KOPT-K1 (cell line): Measurements from ENCODE around the gene MAPK8IP1.

Experiments
- H3K27ac ChIP-seq: fragments of 200-600 bp; sonication (generic); 2 replicates; pipeline ENCODE4 v1.5.1; 2016; ENCODE audit warnings: antibody characterized with exemption, mild to moderate bottlenecking, low read depth, low read length; ENCODE audit not compliant: poor library complexity, severe bottlenecking
- H3K36me3 ChIP-seq: fragments of 200-600 bp; sonication (generic); 2 replicates; pipeline ENCODE4 v1.5.1; 2017; ENCODE audit warnings: antibody characterized with exemption, mild to moderate bottlenecking, low read length, moderate library complexity; ENCODE audit not compliant: insufficient read depth
- H3K9me3 ChIP-seq: fragments of 200-600 bp; sonication (generic); 2 replicates; pipeline ENCODE4 v1.5.1; 2017; ENCODE audit warnings: antibody characterized with exemption, low read length, mild to moderate bottlenecking; ENCODE audit not compliant: insufficient read depth, poor library complexity, severe bottlenecking

MAPK8IP1 gene

DNA sequence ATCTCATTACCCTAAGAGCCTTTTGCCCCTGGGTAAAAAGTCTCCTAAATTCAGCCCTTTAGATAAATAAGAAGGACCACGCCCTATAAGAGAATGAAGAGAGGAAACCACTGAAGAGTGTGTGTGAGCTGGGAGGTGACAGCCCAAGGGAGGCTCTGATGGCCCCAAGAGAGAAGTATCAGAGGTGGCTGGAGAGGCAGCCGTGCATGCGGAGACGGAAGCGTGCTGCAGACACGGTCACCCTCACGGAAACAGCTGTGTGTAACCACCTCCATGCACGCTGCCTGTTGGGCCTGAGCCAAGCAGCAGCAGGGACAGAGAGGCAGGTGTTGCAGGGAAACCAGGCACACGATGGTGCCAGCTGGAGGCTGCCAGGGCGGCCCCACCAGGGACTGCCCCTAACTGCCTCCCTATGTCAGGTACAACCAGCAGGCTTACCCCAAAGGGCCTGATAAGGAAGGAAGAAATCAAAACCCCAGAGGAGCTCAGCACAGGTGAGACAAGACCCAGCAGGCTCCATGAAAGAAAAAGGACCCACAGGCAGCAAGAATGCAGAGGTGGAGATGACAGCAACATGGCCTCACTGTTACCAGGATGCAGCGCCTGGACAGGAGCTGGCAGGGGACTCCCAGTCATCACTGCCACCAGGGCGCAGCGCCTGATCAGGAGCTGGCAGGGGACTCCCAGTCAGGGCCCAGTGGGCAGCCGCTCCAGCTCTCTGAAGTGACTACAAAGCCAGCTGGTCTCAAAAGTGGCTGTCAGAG, 44.8 kb downstream of the MAPK8IP1 start:
- Histone ChIP-seq H3K36me3 (peaks cover 29% of the 10 kb centered on the region), H3K9me3 (no peaks in the 10 kb centered on the region), H3K27ac (no peak overlapping the region)

DNA sequence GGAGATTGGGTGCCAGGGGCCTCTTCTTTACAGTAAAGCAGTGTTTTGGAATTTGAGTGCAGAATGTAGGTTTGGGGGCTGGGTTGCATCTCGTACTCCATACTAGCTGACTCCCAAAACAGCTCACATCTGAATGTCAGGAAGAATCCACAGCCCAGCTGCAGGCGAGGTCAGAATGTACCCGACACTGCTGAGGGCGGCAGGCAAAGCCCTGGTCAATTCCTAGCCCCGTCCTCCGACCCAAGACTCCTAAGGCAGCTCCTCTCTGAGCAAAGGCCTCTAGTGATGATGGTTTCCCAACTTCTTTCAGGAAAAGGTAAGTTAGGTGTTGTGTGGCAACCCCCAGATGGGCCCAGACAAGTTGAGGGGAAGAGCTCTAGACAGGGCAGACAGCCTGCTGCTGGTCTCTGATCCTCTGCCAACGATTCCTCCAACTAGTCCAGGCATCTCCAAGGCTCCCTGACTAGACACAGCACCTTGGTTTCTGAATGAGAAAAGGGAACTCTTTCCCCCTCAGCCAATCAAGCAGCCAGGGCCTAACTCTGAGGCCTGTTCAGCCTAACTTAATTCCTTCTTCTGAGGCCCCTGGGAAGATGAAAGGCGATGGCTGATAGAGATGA, 45.6 kb downstream of the MAPK8IP1 start:
- Histone ChIP-seq H3K9me3 (no peaks in the 10 kb centered on the region), H3K36me3 (peaks cover 37% of the 10 kb centered on the region), H3K27ac (no peak overlapping the region)

DNA sequence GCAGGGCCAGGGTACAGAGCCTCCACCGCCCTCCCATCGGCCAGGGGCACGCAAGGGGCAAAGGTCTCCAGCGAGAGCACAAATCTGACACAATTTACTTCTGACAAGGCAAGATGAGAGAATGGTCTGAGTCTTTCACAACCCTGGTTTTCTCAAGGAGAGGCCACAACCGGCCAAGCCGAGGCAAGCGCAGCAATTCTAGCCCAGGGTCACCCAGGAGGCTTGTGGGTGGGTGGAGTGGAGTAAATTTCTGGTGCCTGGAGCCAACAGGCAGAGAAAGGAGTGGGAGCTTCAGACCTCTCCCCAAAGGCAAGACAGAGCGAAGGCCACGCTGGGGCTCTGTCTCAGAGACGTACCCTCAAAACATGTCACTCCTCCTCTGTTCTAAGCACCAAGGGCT, 46.3 kb downstream of the MAPK8IP1 start:
- Histone ChIP-seq H3K36me3 (peaks cover 44% of the 10 kb centered on the region), H3K27ac (no peak overlapping the region), H3K9me3 (no peaks in the 10 kb centered on the region)

DNA sequence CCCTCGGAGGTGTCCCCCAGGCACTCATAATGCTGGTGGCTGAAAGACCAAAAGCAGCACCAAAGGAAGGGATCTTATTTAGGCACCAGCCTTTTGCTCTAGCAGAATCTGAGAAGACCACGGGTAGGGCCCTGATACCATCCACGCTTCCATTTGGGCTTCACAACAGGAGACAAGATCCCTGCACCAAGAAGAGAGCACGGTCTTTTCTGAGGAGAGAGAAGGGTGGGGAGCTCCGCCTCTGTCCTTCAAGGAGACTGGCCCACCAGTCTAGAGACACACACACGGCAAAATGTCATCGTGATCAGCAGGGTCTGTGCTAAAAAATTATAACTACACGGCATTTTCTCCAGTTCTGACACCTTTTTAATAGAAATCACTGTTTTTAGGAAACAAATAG, 46.8 kb downstream of the MAPK8IP1 start:
- no peaks in the 10 kb centered on the region for H3K9me3 ChIP-seq
- peaks cover 48% of the 10 kb centered on the region for H3K36me3 ChIP-seq
- H3K27ac ChIP-seq = no peak overlapping the region

DNA sequence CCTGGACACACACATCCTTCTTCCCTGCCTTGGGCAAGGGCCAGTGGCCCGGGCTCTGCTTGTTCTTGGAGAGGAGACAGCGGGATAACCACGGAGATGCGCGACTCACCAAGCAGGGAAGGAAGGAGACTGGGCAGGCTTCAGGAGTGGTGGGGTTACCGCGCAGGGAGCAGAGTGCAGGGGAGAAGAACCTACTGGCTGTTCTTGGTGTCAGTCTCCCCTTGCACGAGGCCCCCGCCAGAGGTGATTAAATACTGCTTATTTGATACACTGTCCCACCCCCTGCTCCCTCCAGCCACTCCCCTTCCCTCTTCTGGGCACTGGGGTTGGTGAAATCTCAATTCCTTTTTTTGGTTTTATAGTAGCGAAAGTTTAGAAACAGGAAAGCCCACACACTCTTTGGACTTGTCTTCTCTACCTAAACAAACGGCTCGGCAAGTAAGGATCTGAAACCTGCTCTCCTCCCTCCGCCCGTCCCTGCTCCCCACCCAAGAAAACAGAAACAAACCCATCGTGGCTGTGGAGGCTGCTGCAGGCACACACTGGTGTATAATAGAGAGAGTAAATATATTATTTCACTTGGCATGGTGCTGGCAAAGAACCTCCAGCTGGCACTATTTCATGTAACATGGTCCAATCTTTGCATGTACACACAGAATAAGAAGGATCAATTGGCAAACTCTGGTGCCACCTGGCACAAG, 47.8 kb downstream of the MAPK8IP1 start:
- no peak overlapping the region for H3K27ac ChIP-seq
- H3K9me3 ChIP-seq = no peaks in the 10 kb centered on the region
- H3K36me3 ChIP-seq = peaks cover 57% of the 10 kb centered on the region

DNA sequence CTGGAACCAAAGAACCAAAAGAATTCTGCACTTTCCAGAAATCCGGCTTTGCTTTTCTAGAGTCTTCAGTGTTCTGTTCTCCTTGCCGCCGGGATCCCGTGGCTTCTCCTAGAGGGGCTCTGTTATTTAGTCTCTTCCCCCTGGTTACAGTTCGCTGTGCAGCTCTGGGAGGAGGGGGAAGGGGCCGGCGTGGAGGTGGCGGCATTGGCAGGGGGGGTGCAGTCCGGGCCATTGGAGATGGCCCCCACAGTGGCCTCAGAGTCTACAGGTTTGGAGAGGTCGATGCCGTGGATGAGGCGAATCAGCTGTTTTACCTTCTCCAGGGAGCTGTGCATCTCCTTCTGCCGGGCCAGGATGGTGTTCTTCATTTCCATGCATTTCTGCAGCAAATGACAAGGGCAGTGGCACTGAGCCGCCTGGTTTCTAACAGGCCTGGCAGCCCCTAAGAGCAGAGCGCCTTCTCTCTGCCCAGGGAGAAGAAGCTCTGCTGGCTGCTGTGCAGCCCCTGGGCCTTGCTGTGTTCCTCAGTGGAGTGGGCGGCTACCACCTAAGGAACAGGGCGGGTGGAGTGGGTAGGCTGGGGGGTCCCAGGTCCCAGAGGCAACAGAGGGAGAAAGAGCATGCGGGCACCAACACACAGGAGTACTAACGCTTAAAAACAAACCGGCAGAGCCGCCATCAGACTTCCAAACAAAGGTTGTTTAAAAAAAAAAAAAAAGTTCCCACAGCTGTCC, 48.6 kb downstream of the MAPK8IP1 start:
- peaks cover 58% of the 10 kb centered on the region for H3K36me3 ChIP-seq
- no peak overlapping the region for H3K27ac ChIP-seq
- H3K9me3 ChIP-seq = no peaks in the 10 kb centered on the region

DNA sequence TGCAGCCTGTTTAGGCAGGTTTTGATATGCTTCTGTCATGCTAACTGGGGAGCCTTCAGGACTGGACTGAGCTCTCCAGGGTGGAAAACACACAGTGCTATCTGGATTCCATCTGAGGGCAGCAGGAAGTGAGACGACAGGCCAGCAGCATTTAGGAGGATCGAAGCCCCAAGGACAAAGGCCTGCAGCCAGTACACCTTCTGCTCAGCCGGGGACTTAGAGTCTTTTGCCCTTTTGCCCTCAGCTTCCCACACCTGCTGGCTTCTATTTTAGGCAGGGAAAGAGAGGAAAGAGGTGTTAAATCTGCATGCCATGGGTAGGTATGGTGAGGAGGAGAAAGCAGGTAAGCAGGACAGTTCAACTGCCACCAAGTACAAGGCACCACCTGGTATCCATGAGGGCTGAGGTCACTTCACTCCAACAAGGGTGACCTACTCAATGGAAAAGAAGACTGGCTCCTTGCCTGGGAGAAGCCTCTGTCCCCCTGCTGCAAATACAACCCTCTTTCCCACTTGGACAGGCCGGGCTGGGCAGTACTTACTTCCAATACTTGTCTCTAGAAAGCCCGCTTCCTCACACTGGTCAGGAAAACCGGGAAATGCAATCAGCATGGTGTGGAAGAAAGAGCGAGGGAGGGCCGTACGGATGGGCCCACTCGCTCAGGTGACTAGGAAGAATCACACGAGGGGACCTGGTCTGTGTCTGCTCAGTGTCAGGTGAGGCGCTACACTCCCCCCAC, 49.3 kb downstream of the MAPK8IP1 start:
- no peak overlapping the region for H3K27ac ChIP-seq
- H3K36me3 ChIP-seq = peaks cover 58% of the 10 kb centered on the region
- H3K9me3 ChIP-seq = no peaks in the 10 kb centered on the region

DNA sequence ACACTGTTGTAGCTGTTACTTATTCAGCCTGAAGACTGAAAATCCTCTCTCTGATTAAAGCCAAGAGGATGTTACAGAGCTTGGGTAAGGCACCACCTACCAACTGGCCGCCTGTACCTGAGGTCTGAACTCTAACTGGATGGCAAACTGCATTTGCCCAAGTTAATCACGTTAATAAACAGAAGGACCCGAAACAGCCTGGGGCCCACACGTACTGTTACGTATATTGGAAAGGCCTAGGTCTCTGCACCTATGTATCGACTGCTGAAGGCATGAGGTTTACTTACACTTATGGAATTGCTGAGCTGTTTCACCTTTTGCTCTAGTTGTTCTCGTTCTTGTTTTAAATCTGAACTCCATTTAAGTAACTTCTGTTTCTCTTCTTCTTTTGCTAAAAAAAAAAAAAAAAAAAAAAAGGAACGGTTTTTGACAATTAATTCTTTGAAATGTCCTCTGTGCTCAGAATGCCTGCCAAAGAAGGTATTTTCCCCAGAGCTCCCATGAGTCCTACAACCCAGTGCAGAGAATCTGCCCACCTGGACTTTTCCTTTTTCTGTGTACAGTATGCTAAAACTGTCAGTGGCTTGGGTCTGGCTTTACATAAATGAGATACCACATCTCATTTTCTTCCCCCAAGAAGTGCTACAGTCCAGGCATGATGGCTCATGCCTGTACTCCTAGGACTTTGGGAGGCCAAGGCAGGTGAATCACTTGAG, 50.1 kb downstream of the MAPK8IP1 start:
- H3K27ac ChIP-seq = no peak overlapping the region
- H3K9me3 ChIP-seq = no peaks in the 10 kb centered on the region
- peaks cover 58% of the 10 kb centered on the region for H3K36me3 ChIP-seq

DNA sequence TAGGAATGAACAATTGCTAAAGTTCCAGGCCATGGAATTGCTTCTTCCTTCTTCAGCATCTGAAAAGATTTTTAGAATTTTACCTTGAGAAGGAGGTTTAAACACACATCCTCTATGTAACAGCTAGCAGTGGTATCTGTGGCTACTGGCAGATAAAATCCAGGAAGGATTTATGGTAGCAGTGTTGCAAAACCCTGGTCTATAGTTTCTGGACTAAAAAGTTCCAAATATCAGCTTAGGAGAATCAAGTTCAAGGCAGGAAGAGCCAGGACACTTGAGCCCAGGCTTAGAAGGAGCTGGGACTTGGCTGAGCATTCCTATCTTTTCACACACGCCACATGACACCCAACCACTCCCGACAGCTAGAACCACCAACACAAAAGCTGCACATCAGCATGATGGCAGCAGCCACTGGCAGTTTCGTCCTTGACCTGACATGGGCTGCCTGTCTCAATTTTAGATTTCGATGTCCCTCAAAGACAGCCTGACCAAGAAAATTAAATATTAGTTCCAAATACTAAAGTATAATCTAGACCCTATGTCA, 51.1 kb downstream of the MAPK8IP1 start:
- Histone ChIP-seq H3K9me3 (no peaks in the 10 kb centered on the region), H3K36me3 (peaks cover 58% of the 10 kb centered on the region), H3K27ac (no peak overlapping the region)

DNA sequence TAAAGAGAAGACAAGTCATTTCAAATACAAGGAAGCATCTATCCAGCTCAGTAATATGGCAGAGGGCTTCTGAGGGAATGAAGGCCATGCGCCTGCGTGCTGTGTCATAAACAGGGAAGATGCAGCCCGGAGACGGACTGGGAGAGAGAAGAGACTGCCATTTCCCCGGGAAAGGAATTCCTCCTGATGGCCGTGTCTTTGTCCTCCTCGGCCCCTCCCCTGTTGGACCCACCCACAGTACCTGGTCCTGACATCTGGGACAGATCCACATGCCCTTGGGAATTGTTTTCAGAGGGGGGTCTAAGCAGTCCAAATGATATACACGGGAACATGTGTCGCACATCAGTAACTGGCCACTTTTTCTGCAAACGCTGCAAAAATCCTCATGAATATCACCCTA, 52.5 kb downstream of the MAPK8IP1 start:
- Histone ChIP-seq H3K27ac (no peak overlapping the region), H3K9me3 (no peaks in the 10 kb centered on the region), H3K36me3 (peaks cover 52% of the 10 kb centered on the region)

DNA sequence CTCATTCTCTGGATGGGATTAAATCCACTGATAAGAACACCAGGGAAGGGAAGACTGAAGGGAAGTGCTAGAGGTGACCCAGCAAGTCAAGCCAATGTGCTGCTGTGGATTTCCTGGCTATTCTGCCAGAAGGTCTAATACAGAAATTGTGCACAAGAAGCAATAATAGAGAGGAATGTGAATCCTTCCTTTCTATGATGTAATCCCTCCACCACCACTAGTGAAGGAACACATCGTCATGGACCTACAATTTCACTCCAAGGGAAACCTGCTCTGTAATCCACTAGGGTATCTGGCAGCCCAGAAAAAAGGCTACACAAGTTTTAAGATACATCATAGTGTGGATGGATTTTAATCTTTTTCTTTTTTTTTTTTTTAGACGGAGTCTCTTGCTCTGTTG, 54.4 kb downstream of the MAPK8IP1 start:
- Histone ChIP-seq H3K27ac (no peak overlapping the region), H3K9me3 (no peaks in the 10 kb centered on the region), H3K36me3 (peaks cover 33% of the 10 kb centered on the region)

DNA sequence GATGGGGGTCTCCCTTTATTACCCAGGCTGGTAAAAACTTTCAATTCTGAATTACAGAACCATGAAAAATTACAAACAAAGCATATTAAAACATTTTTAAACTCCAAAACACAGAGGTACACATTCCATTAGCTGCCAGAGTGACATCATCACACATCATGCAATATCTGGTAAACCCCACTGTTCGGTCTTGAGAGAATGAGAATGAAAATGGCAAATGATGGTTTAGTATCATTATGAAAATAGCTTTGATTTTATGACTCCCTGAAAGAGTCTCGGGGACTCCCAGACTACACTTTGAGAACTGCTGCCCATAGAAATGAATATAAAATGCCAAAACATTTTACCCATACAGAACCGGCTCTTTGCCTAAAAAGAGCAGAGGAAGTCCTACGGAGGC, 55.8 kb downstream of the MAPK8IP1 start:
- no peak overlapping the region for H3K27ac ChIP-seq
- no peaks in the 10 kb centered on the region for H3K9me3 ChIP-seq
- H3K36me3 ChIP-seq = peaks cover 33% of the 10 kb centered on the region

DNA sequence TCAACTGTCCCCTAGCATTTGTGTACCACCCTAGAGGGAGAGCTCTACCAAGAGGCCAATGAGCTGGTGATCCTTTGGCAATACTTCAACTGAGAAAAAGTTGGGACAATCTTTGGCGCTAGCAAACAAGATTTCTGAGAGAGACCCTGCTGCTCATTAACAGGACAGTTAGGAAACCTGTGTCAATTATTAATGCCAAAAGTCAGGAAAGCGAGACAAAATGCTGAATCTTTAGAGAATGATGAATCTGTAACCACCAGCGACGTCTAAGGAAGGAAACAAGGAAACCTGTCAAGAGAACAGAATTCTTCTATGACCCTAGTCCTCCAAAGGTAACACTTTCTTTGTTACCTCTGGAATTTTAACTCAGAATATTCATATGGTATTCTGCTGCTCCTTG, 56.9 kb downstream of the MAPK8IP1 start:
- peaks cover 33% of the 10 kb centered on the region for H3K36me3 ChIP-seq
- no peaks in the 10 kb centered on the region for H3K9me3 ChIP-seq
- no peak overlapping the region for H3K27ac ChIP-seq
